Fibroblast of villous mesenchyme (primary cell): ENCODE data around the gene PRODH. TPM values are rescaled to one million over a fixed set of nuclear protein-coding genes. Genes with fewer than 3 reads are reported as not detected.
"Not testable (repeated sequence)": the region's sequence is repeated elsewhere in the genome, so short reads cannot be mapped to it uniquely, and the experiment has no call there.

Experiments
- DNase-seq: peaks from one replicate; pipeline ENCODE4 v3.0.0-alpha.2; 2010; ENCODE audit warnings: low read depth
- H3K4me3 ChIP-seq: 2 replicates; pipeline ENCODE4 v1.5.1; 2011; ENCODE audit warnings: low read depth, mild to moderate bottlenecking, low read length
- total RNA-seq: library from RNA; depleted of rRNA; stranded (reverse); fragments of >200 nt; gene quantifications from 2 replicates; pipeline ENCODE4 v1.2.3, GENCODE V29; 2012
- TF ChIP-seq, protein P1 (sequence below): IDR thresholded peaks from 2 replicates; pipeline ENCODE4 v1.5.1; 2012; ENCODE audit warnings: low read depth, mild to moderate bottlenecking, low read length; ENCODE audit not compliant: insufficient read depth

The PRODH gene
- total RNA-seq, 1 donor: not detected

- TF ChIP-seq, protein P1, sequence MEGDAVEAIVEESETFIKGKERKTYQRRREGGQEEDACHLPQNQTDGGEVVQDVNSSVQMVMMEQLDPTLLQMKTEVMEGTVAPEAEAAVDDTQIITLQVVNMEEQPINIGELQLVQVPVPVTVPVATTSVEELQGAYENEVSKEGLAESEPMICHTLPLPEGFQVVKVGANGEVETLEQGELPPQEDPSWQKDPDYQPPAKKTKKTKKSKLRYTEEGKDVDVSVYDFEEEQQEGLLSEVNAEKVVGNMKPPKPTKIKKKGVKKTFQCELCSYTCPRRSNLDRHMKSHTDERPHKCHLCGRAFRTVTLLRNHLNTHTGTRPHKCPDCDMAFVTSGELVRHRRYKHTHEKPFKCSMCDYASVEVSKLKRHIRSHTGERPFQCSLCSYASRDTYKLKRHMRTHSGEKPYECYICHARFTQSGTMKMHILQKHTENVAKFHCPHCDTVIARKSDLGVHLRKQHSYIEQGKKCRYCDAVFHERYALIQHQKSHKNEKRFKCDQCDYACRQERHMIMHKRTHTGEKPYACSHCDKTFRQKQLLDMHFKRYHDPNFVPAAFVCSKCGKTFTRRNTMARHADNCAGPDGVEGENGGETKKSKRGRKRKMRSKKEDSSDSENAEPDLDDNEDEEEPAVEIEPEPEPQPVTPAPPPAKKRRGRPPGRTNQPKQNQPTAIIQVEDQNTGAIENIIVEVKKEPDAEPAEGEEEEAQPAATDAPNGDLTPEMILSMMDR: no peak
Observed at GRCh38 chr22:18977824-18978425, 41.8 kb upstream of the PRODH start.

DNA sequence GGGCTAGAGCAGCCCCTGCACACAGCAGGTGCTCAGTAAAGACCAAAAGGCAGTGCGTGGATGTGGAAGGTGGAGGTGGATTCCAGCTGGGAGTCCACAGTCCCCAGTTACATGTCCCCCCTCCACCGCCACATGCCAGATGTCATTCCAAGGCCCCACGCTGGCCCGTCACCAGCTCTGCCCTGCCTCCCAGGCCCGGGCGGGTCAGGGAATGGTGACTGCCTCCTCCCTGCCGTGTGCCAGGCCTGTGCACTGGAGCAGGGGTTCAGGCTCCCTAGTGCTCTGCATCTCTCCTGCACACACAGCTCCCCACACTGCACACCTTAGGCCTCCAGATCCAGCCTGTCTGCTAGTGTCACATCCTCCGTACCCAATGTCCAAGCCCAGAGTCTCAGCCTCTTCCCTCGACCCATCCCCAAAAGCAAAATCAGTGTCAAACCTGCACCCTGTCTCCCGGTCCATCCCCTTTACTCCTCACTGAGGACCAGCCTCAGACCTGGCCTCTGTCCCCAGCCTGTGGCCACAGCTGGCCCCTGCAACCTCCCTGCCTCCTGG is 40.2 kb upstream of the PRODH start:
- no peak overlapping the region for H3K4me3 ChIP-seq
- TF ChIP-seq, protein P1: no peak
- no peak for DNase-seq

More at GRCh38 chr22:18977824-18978425, 41.8 kb upstream of the PRODH start:
- DNase-seq: no peak
- H3K4me3 ChIP-seq: no peak overlapping the region

DNA sequence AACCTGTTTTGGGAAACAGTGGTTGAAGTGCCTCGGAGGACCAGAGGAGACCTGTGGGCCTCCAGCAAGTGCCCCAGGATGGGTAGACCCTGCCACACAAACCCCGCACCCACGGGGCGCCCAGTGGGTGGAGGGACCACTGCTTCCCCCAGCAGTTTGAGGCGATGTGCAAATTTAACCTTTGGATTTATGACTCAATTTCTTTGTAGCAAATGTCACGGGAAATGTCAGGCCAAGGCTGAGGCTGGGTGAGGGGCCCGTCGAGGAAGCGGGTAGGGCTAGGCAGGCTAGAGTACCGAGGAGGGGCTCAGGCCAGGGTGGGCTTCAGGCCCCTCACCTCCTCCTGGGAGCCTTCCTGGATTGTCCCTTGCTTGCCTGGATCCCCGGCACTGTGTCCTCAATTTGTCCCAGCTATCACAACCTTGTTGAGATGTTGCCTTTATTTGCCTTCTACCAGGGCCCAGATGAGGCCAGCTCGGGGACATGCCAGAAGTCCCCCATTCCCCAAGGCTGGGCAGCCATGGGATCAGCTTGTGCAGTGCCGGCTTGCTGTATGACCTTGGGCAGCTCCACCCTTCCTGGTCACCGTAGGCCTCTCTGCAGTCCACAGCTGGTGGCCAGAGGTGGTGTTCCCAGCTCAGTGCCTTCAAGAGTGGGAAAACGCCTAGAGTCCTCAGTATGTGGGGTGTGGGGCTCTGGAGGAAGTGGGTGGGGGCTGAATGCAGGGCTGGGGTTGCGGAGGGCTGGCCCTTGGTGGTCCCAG is 39.5 kb upstream of the PRODH start:
- TF ChIP-seq, protein P1: no peak
- DNase-seq: no peak
- H3K4me3 ChIP-seq: no peak overlapping the region

- H3K4me3 ChIP-seq: no peak overlapping the region
- DNase-seq: no peak
Observed at GRCh38 chr22:18974477-18975180, 38.5 kb upstream of the PRODH start.

DNA sequence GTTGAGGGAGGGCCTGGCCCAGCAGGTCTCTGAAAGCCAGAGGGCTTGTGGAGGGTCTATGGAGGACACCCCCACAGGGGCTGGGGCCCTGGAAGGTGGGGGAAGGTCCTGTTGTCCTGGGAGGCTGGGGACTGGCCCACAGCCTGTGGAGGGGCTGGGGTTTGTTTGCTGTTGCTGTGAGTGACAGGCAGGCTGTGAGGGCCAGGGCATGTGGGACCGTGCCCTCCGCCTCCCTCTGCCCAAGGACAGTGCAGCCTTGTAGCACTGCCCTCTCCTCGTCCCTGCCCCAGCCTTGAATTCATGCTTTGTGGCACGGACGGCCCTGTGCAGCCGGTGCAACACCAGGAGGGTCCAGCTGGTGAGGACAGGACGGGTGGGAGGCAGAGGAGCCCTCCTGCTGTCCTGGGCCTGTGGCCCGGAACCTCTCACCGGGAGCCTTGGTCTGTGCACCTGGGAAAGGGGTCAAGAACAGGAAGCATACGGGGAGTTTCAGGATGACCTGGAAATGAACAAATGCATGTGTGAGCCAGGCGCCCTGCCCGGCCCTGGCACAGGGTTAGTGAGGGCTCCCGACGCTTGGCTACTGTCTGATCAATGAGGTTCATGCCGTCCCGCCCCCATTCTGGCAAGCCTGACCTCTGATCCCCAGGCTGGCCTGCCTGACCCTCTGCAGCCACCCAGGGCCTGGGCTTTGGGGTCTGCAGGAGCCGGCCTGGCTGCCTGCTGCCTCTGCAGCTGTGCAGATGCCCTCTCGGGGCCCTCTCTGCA is 37.4 kb upstream of the PRODH start:
- no peak for DNase-seq
- TF ChIP-seq, protein P1: no peak
- no peak overlapping the region for H3K4me3 ChIP-seq

More at GRCh38 chr22:18974477-18975180, 38.5 kb upstream of the PRODH start:
- TF ChIP-seq, protein P1: no peak

GRCh38 chr22:18972591-18972990 is 36.5 kb upstream of the PRODH start:
- not testable (repeated sequence) for H3K4me3 ChIP-seq, DNase-seq

GRCh38 chr22:18972029-18972428 is 35.9 kb upstream of the PRODH start:
- not testable (repeated sequence) for H3K4me3 ChIP-seq, DNase-seq
